ENCODE measurements around the gene KRTAP4-11. TPM values are rescaled to one million over a fixed set of nuclear protein-coding genes. Genes with fewer than 3 reads are reported as not detected.
"Not testable (repeated sequence)": the region's sequence is repeated elsewhere in the genome, so short reads cannot be mapped to it uniquely, and the experiment has no call there.

KRTAP4-11 gene
- total RNA-seq, 4 donors from 2014 or later, result not detected

DNA sequence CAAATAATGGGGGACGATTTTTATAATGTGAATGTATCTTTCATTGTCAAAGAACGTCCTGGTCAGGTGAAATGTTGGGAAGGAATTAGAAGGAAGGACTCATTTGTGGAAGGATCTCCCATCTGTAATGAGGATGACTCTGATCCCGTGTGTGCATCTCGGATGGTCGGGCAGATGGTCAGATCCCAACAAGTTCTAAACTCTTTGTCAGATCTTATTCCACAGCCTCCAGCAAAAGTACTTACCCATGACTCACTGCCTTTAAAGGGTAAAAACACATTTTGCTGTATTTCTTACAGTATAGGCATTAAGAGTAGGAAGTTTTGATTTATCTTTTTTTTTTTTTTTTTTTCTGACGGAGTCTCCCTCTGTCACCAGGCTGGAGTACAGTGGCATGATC is 19.7 kb downstream of the KRTAP4-11 start:
- TF ChIP-seq, protein P1, sequence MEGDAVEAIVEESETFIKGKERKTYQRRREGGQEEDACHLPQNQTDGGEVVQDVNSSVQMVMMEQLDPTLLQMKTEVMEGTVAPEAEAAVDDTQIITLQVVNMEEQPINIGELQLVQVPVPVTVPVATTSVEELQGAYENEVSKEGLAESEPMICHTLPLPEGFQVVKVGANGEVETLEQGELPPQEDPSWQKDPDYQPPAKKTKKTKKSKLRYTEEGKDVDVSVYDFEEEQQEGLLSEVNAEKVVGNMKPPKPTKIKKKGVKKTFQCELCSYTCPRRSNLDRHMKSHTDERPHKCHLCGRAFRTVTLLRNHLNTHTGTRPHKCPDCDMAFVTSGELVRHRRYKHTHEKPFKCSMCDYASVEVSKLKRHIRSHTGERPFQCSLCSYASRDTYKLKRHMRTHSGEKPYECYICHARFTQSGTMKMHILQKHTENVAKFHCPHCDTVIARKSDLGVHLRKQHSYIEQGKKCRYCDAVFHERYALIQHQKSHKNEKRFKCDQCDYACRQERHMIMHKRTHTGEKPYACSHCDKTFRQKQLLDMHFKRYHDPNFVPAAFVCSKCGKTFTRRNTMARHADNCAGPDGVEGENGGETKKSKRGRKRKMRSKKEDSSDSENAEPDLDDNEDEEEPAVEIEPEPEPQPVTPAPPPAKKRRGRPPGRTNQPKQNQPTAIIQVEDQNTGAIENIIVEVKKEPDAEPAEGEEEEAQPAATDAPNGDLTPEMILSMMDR (IDR thresholded peaks at IDR 0.05; ENCODE audit: low read depth), result no peak

DNA sequence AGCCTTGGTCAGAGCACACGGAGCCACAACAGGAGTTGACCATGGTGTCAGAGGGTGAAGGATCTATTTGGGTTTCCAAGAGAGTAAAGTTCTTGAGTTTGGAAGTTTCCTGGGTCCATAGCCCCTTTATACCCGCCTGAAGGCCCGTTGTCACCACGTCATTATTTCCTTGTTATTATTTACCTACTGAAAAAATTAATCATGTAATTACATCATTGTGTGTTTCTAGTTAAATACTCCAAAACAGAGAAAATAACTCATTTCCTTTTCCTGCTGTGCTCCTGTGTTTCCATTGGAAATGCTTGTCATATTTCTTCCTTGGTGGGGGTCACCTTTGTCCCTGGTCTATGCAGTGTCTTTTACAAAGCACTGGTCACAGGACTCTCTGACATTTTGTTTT is 20.1 kb downstream of the KRTAP4-11 start, which contains the start of gene KRTAP4-8:
Gene KRTAP4-8 (minus strand): TSS at position 101 of the 400 bp plus-strand sequence. CDS start 58 bp downstream, at position 43.
- TF ChIP-seq, protein P1 (IDR thresholded peaks at IDR 0.05; ENCODE audit: low read depth), result no peak

DNA sequence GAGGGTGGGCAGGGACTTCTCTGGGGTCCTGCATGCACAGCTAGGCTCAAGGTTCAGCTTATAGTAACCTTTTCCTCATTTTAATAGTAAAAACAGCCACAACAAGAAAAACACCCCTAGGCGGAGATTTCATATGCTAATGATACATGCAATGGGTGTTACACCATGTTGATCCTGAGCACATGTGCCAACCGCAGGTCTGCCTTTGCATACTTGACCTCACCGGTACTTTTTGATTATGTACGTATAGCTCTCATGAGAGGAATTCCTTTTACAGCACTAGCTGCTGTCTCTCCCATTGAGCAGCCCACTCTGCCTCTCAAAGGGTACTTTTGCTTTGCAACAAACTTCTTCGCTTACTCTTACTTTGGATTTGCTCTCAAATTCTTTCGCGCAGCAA is 22.1 kb downstream of the KRTAP4-11 start:
- TF ChIP-seq, protein P1 (IDR thresholded peaks at IDR 0.05; ENCODE audit: low read depth), result no peak

DNA sequence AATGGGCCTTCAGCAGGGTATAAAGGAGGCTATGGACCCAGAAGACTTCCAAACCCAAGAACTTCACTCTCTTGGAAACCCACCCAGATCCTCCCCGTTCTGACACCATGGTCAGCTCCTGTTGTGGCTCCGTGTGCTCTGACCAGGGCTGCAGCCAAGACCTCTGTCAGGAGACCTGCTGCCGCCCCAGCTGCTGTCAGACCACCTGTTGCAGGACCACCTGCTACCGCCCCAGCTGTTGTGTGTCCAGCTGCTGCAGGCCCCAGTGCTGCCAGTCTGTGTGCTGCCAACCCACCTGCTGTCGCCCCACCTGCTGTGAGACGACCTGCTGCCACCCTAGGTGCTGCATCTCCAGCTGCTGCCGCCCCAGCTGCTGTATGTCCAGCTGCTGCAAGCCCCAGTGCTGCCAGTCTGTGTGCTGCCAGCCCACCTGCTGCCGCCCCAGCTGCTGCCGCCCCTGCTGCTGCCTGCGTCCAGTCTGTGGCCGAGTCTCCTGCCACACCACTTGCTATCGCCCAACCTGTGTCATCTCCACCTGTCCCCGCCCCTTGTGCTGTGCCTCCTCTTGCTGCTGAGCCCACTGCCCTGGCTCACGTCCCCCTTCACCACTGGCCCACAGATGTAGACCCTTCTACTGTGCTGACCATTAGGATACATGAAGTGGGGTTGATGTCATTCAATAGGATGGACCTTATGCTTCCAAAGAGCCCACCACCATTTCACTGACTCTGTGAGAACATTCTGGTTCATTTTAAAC is 33.9 kb downstream of the KRTAP4-11 start, which contains the start of gene KRTAP4-7:
Gene KRTAP4-7 (plus strand): TSS at position 51 of the 757 bp plus-strand sequence. CDS start 57 bp downstream, at position 108.
- TF ChIP-seq, protein P1 (IDR thresholded peaks at IDR 0.05; ENCODE audit: low read depth), result not testable (repeated sequence)

GRCh38 chr17:41082626-41083025 is 35.5 kb downstream of the KRTAP4-11 start:
- TF ChIP-seq, protein P1 (IDR thresholded peaks at IDR 0.05; ENCODE audit: low read depth), result no peak

DNA sequence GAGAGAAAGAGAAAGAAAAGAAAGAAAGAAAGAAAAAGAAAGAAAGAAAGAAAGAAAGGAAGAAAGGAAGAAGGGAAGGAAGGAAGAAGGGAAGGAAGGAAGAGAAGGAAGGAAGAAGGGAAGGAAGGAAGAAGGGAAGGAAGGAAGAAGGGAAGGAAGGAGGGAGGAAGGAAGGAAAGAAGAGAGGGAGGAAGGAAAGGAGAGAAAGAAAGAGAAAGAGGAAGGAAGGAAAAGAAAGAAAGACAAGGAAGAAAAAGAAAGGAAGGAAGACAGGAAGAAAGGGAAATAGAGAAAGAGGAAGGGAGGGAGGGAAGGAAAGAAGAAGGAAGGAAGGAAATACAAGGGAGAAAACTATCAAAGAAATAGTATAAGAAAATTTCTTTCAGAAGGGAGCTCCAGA is 41.4 kb downstream of the KRTAP4-11 start:
- TF ChIP-seq, protein P1 (IDR thresholded peaks at IDR 0.05; ENCODE audit: low read depth), result no peak

DNA sequence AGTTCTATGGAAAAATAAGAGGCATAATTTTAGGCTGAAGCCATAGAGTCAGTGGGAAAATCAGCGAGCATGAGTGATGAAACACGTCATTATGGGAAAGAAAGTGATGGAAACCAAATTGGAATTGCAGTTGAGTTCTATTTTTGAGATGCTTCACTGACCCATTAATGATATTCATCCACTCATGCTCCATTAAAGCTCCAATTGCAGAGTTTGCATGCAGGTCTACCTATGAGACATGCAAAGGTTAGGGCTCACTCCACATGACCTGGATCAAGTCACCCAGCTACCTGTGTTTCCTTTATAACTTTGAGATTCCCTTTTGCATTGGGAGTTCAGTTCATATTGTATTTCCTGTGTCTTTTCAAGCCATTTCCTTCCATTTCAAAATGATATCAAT is 44.5 kb downstream of the KRTAP4-11 start:
- TF ChIP-seq, protein P1 (IDR thresholded peaks at IDR 0.05; ENCODE audit: low read depth), result no peak
